ACC112 (cell line): ENCODE results near the gene NOS3.

Experiments
- H2AFZ ChIP-seq: fragments of 200-600 bp; sonication (generic); one replicate; pipeline ENCODE4 v1.6.0; 2017; ENCODE audit warnings: antibody characterized with exemption, low read length; ENCODE audit not compliant: unreplicated experiment
- H3K27ac ChIP-seq: fragments of 200-600 bp; sonication (generic); 2 replicates; pipeline ENCODE4 v1.5.1; 2014; ENCODE audit warnings: low read depth, mild to moderate bottlenecking, antibody characterized with exemption, low read length, moderate library complexity
- H3K27me3 ChIP-seq: fragments of 200-600 bp; sonication (generic); 2 replicates; pipeline ENCODE4 v1.6.1; 2014; ENCODE audit warnings: mild to moderate bottlenecking, antibody characterized with exemption, low read length, moderate library complexity, mixed read lengths; ENCODE audit not compliant: insufficient read depth
- H3K36me3 ChIP-seq: fragments of 200-600 bp; sonication (generic); 2 replicates; pipeline ENCODE4 v1.6.1; 2016; ENCODE audit warnings: mild to moderate bottlenecking, antibody characterized with exemption, low read length, moderate library complexity, mixed read lengths; ENCODE audit not compliant: insufficient read depth
- H3K4me1 ChIP-seq: fragments of 200-600 bp; sonication (generic); one replicate; pipeline ENCODE4 v1.6.1; 2016; ENCODE audit warnings: low read length, mixed read lengths; ENCODE audit not compliant: insufficient read depth, unreplicated experiment, control insufficient read depth
- H3K4me3 ChIP-seq: fragments of 200-600 bp; sonication (generic); 2 replicates; pipeline ENCODE4 v1.5.1; 2014; ENCODE audit warnings: mild to moderate bottlenecking, low read depth, low read length
- H3K79me2 ChIP-seq: fragments of 200-600 bp; sonication (generic); one replicate; pipeline ENCODE4 v1.6.0; 2016; ENCODE audit warnings: low read length; ENCODE audit not compliant: control insufficient read depth, unreplicated experiment, insufficient read depth

NOS3 gene

GRCh38 chr7:150946421-150947240 is 44.2 kb upstream of the NOS3 start:
- Histone ChIP-seq H3K4me3 (no peak overlapping the region), H3K27ac (no peak overlapping the region), H3K36me3 (no peaks in the 10 kb centered on the region), H2AFZ (no peak overlapping the region), H3K79me2 (no peaks in the 10 kb centered on the region), H3K4me1 (no peaks in the 10 kb centered on the region), H3K27me3 (peaks cover 12% of the 10 kb centered on the region)

GRCh38 chr7:150947241-150947745 is 43.5 kb upstream of the NOS3 start:
- Histone ChIP-seq H3K79me2 (no peaks in the 10 kb centered on the region), H2AFZ (no peak overlapping the region), H3K27ac (no peak overlapping the region), H3K4me3 (no peak overlapping the region), H3K4me1 (no peaks in the 10 kb centered on the region), H3K27me3 (peaks cover 12% of the 10 kb centered on the region), H3K36me3 (no peaks in the 10 kb centered on the region)

- H3K79me2 ChIP-seq, result no peaks in the 10 kb centered on the region
- no peaks in the 10 kb centered on the region for H3K36me3 ChIP-seq
- H3K4me1 ChIP-seq, result no peaks in the 10 kb centered on the region
Observed at GRCh38 chr7:150947761-150948651, 42.8 kb upstream of the NOS3 start.

GRCh38 chr7:150948791-150949251 is 42.0 kb upstream of the NOS3 start:
- Histone ChIP-seq H3K79me2 (no peaks in the 10 kb centered on the region), H3K4me3 (no peak overlapping the region), H3K4me1 (no peaks in the 10 kb centered on the region), H3K27me3 (peaks cover 12% of the 10 kb centered on the region), H3K27ac (no peak overlapping the region), H3K36me3 (no peaks in the 10 kb centered on the region), H2AFZ (no peak overlapping the region)

More at GRCh38 chr7:150947761-150948651, 42.8 kb upstream of the NOS3 start:
- Histone ChIP-seq H3K27me3 (peaks cover 12% of the 10 kb centered on the region), H2AFZ (no peak overlapping the region), H3K4me3 (no peak overlapping the region), H3K27ac (no peak overlapping the region)

- Histone ChIP-seq H3K27me3 (peaks cover 12% of the 10 kb centered on the region), H3K4me1 (no peaks in the 10 kb centered on the region), H3K4me3 (no peak overlapping the region), H3K27ac (no peak overlapping the region), H3K36me3 (no peaks in the 10 kb centered on the region), H3K79me2 (no peaks in the 10 kb centered on the region), H2AFZ (no peak overlapping the region)
Observed at GRCh38 chr7:150949564-150949963, 41.3 kb upstream of the NOS3 start.

- Histone ChIP-seq H2AFZ (no peak overlapping the region), H3K79me2 (no peaks in the 10 kb centered on the region), H3K4me3 (no peak overlapping the region), H3K36me3 (no peaks in the 10 kb centered on the region), H3K27ac (no peak overlapping the region), H3K27me3 (peaks cover 12% of the 10 kb centered on the region), H3K4me1 (no peaks in the 10 kb centered on the region)
Observed at GRCh38 chr7:150949971-150950491, 40.8 kb upstream of the NOS3 start.

- Histone ChIP-seq H3K4me1 (no peaks in the 10 kb centered on the region), H3K27me3 (peaks cover 12% of the 10 kb centered on the region), H3K4me3 (no peak overlapping the region), H3K36me3 (no peaks in the 10 kb centered on the region), H3K79me2 (no peaks in the 10 kb centered on the region), H3K27ac (no peak overlapping the region), H2AFZ (no peak overlapping the region)
Observed at GRCh38 chr7:150950496-150951180, 40.2 kb upstream of the NOS3 start.

- Histone ChIP-seq H3K4me1 (no peaks in the 10 kb centered on the region), H3K36me3 (no peaks in the 10 kb centered on the region)
Observed at GRCh38 chr7:150951181-150951520, 39.7 kb upstream of the NOS3 start.

GRCh38 chr7:150951521-150951920 is 39.3 kb upstream of the NOS3 start:
- Histone ChIP-seq H3K4me3 (no peak overlapping the region), H3K27ac (no peak overlapping the region), H3K4me1 (no peaks in the 10 kb centered on the region), H3K79me2 (no peaks in the 10 kb centered on the region), H3K27me3 (peaks cover 12% of the 10 kb centered on the region), H3K36me3 (no peaks in the 10 kb centered on the region), H2AFZ (no peak overlapping the region)

More at GRCh38 chr7:150951181-150951520, 39.7 kb upstream of the NOS3 start:
- H3K79me2 ChIP-seq, result no peaks in the 10 kb centered on the region
- no peak overlapping the region for H3K27ac ChIP-seq
- H3K27me3 ChIP-seq, result peaks cover 12% of the 10 kb centered on the region
- H2AFZ ChIP-seq, result no peak overlapping the region
- H3K4me3 ChIP-seq, result no peak overlapping the region
